WTC11 (cell line): Measurements from ENCODE around the gene ZNF200. TPM values are rescaled to one million over a fixed set of nuclear protein-coding genes. Genes with fewer than 3 reads are reported as not detected.
A peak's percentile ranks its signal among the peaks of the same experiment; 100 is the strongest.

Source experiments
- ATAC-seq: fragments of 200-7000 bp; cut with Tn5 transposase; 2 replicates; pipeline ENCODE4 v1.10.0; 2021; ENCODE audit warnings: mild to moderate bottlenecking, moderate library complexity
- CTCF ChIA-PET: fragments of 300-600 bp; sonication (Branson Sonifier 250); formaldehyde crosslinking; loops from one replicate; lab custom pipeline; 2021; ENCODE audit warnings: antibody characterized with exemption; lab: Charles Lee
- POLR2A ChIA-PET: fragments of 350-600 bp; sonication (Branson Sonifier 250); formaldehyde crosslinking; loops from one replicate; lab custom pipeline; 2021; ENCODE audit warnings: antibody characterized with exemption; lab: Charles Lee
- DNase-seq: peaks from one replicate; pipeline ENCODE4 v3.0.0; 2021; ENCODE audit warnings: low spot score
- H3K27ac Mint-ChIP-seq: 2 replicates; pipeline ENCODE4 v1.8.0; 2021; ENCODE audit warnings: mixed read lengths
- H3K27me3 Mint-ChIP-seq: 2 replicates; pipeline ENCODE4 v1.8.0; 2021; ENCODE audit warnings: low read depth, mild to moderate bottlenecking, moderate library complexity, mixed read lengths
- H3K36me3 Mint-ChIP-seq: 2 replicates; pipeline ENCODE4 v1.8.0; 2021; ENCODE audit warnings: mixed read lengths
- H3K4me1 Mint-ChIP-seq: 2 replicates; pipeline ENCODE4 v1.8.0; 2022; ENCODE audit warnings: mixed read lengths
- H3K4me3 Mint-ChIP-seq: 2 replicates; pipeline ENCODE4 v1.8.0; 2021; ENCODE audit warnings: mild to moderate bottlenecking, moderate library complexity, mixed read lengths
- H3K9me3 Mint-ChIP-seq: 2 replicates; pipeline ENCODE4 v1.8.0; 2021; ENCODE audit warnings: mixed read lengths
- ATF3 ChIP-seq: sonication (generic); formaldehyde crosslinking; conservative IDR thresholded peaks from 2 replicates; pipeline ENCODE4 v1.8.1; 2022; ENCODE audit warnings: mild to moderate bottlenecking, missing genetic modification reagents
- CBFB ChIP-seq: sonication (generic); formaldehyde crosslinking; IDR thresholded peaks from 2 replicates; pipeline ENCODE4 v1.8.1; 2022; ENCODE audit warnings: mild to moderate bottlenecking, low read depth, missing genetic modification reagents
- CREM ChIP-seq: sonication (generic); formaldehyde crosslinking; IDR thresholded peaks from 2 replicates; pipeline ENCODE4 v1.8.1; 2022; ENCODE audit warnings: mild to moderate bottlenecking, missing genetic modification reagents, moderate library complexity
- E2F1 ChIP-seq: sonication (generic); formaldehyde crosslinking; IDR thresholded peaks from 2 replicates; pipeline ENCODE4 v1.8.0; 2022; ENCODE audit warnings: mild to moderate bottlenecking, missing genetic modification reagents
- ERG ChIP-seq: fragments of 250-450 bp; sonication (Bioruptor Pico); IDR thresholded peaks from 2 replicates; pipeline ENCODE4 v1.8.0; 2021; ENCODE audit warnings: mild to moderate bottlenecking
- FOXK1 ChIP-seq: sonication (generic); formaldehyde crosslinking; IDR thresholded peaks from 2 replicates; pipeline ENCODE4 v1.8.0; 2022; ENCODE audit warnings: mild to moderate bottlenecking, moderate library complexity, missing genetic modification reagents
- HMGXB4 ChIP-seq: sonication (generic); formaldehyde crosslinking; IDR thresholded peaks from 2 replicates; pipeline ENCODE4 v1.8.1; 2023; ENCODE audit warnings: mild to moderate bottlenecking, moderate library complexity, missing genetic modification reagents
- JUN ChIP-seq: sonication (generic); formaldehyde crosslinking; IDR thresholded peaks from 2 replicates; pipeline ENCODE4 v1.8.0; 2023; ENCODE audit warnings: mild to moderate bottlenecking, missing genetic modification reagents
- MAX ChIP-seq: sonication (generic); formaldehyde crosslinking; IDR thresholded peaks from 2 replicates; pipeline ENCODE4 v1.8.0; 2022; ENCODE audit warnings: mild to moderate bottlenecking, missing genetic modification reagents
- NFE2L1 ChIP-seq: sonication (generic); formaldehyde crosslinking; IDR thresholded peaks from 2 replicates; pipeline ENCODE4 v1.8.1; 2023; ENCODE audit warnings: missing genetic modification reagents
- RORB ChIP-seq: fragments of 250-450 bp; sonication (Bioruptor Pico); IDR thresholded peaks from 2 replicates; pipeline ENCODE4 v1.9.0; 2021; ENCODE audit warnings: mild to moderate bottlenecking
- SOX15 ChIP-seq: fragments of 250-450 bp; sonication (Bioruptor Pico); IDR thresholded peaks from 2 replicates; pipeline ENCODE4 v1.9.0; 2021; ENCODE audit warnings: mild to moderate bottlenecking
- TEAD4 ChIP-seq: sonication (generic); formaldehyde crosslinking; IDR thresholded peaks from 2 replicates; pipeline ENCODE4 v1.8.0; 2022; ENCODE audit warnings: mild to moderate bottlenecking, missing genetic modification reagents
- USF2 ChIP-seq: sonication (generic); formaldehyde crosslinking; IDR thresholded peaks from 2 replicates; pipeline ENCODE4 v1.8.1; 2023; ENCODE audit warnings: mild to moderate bottlenecking, missing genetic modification reagents, moderate library complexity
- ZNF121 ChIP-seq: sonication (generic); formaldehyde crosslinking; IDR thresholded peaks from 2 replicates; pipeline ENCODE4 v1.8.0; 2023; ENCODE audit warnings: missing genetic modification reagents
- ZNF219 ChIP-seq: sonication (generic); formaldehyde crosslinking; IDR thresholded peaks from 2 replicates; pipeline ENCODE4 v1.8.0; 2023; ENCODE audit warnings: missing genetic modification reagents, mild to moderate bottlenecking, borderline replicate concordance
- total RNA-seq: library from RNA; stranded (reverse); gene quantifications from 3 replicates; pipeline ENCODE4 v1.2.3, GENCODE V29; 2021
- TF ChIP-seq, protein P1 (sequence below): sonication (generic); formaldehyde crosslinking; IDR thresholded peaks from 2 replicates; pipeline ENCODE4 v1.8.1; 2023; ENCODE audit warnings: mild to moderate bottlenecking, missing genetic modification reagents
- TF ChIP-seq, protein P2 (sequence below): sonication (generic); formaldehyde crosslinking; IDR thresholded peaks from 2 replicates; pipeline ENCODE4 v1.8.0; 2022; ENCODE audit warnings: mild to moderate bottlenecking, missing genetic modification reagents
- TF ChIP-seq, protein P3 (sequence below): fragments of 200-600 bp; IDR thresholded peaks from 2 replicates; pipeline ENCODE4 v1.8.0; 2022; ENCODE audit warnings: antibody characterized with exemption

Gene ZNF200
- total RNA-seq, 1 experiment from 2014 or later = 9.7 TPM

GRCh38 chr16:3174618-3175148, 60.3 kb downstream of the ZNF200 start:
- ChIA-PET POLR2A (interaction anchor here (0.9 to 5.7 kb wide), 3 partner anchors 10 to 23 kb away, joined by 5 to 46 read pairs (median 7); no protein-coding TSS in a partner anchor), CTCF (interaction anchor here (0.6 to 9.7 kb wide), 24 partner anchors 9 to 226 kb away, joined by 3 to 95 read pairs (median 6); partner anchors contain the start of genes CLDN9, OR1F1, ZNF174 and ZNF213)
- Mint-ChIP-seq H3K4me1 (peaks cover 25% of the 10 kb centered on the region), H3K4me3 (peak overlapping the region; percentile 75), H3K27me3 (peaks cover 57% of the 10 kb centered on the region), H3K36me3 (no peaks in the 10 kb centered on the region), H3K9me3 (no peaks in the 10 kb centered on the region), H3K27ac (no peak overlapping the region)
- ATAC-seq (no peak), DNase-seq (no peak)
- TF ChIP-seq CBFB (CRISPR knock-in tag) (no peak), FOXK1 (no peak), JUN (no peak), ZNF121 (CRISPR knock-in tag) (peak; percentile 85; the same call in 1 of the 2 replicates), ZNF219 (CRISPR knock-in tag) (no peak), NFE2L1 (CRISPR knock-in tag) (no peak), E2F1 (CRISPR knock-in tag) (no peak)
- TF ChIP-seq, protein P1, sequence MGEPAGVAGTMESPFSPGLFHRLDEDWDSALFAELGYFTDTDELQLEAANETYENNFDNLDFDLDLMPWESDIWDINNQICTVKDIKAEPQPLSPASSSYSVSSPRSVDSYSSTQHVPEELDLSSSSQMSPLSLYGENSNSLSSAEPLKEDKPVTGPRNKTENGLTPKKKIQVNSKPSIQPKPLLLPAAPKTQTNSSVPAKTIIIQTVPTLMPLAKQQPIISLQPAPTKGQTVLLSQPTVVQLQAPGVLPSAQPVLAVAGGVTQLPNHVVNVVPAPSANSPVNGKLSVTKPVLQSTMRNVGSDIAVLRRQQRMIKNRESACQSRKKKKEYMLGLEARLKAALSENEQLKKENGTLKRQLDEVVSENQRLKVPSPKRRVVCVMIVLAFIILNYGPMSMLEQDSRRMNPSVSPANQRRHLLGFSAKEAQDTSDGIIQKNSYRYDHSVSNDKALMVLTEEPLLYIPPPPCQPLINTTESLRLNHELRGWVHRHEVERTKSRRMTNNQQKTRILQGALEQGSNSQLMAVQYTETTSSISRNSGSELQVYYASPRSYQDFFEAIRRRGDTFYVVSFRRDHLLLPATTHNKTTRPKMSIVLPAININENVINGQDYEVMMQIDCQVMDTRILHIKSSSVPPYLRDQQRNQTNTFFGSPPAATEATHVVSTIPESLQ (CRISPR knock-in tag) = no peak

DNA sequence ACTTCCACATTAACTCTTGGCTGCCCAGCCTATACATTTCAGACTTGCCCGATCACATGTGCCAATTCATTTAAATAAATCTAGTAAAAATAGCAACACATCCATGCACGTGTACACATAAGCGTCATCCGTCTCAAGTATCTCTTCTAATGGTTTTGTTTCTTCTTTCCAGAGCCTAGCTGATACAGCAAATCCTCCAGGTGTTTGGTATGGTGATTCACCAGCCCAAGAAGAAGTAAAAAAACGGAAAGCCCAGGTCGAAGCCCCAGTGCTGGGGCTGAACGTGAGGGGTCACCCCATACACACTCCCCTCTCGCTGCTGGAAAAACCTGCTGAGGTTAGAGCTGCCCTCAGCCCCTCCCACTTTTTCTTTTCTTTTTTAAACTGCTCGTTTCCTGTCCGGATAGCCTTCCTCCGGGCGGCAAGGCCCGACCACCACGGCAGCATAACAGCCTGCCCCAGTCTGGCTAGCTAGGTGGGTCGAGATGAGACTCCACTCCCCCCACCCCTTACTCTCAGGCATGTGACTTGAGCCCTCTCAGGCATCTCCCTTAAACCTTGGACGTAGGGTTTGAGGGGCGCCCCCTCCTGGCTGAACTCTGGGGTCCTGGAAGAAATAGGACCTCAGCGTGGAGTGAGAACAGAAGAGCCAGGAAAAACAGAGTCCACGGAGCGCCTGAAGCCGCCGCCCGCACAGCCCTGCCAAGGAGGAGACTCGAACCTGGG, 60.9 kb downstream of the ZNF200 start:
- peak; percentile 89 for TF ChIP-seq HMGXB4
- TF ChIP-seq USF2 (CRISPR knock-in tag) = peak; percentile 82
- TF ChIP-seq, protein P2, sequence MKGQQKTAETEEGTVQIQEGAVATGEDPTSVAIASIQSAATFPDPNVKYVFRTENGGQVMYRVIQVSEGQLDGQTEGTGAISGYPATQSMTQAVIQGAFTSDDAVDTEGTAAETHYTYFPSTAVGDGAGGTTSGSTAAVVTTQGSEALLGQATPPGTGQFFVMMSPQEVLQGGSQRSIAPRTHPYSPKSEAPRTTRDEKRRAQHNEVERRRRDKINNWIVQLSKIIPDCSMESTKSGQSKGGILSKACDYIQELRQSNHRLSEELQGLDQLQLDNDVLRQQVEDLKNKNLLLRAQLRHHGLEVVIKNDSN (CRISPR knock-in tag) = peak; percentile 84
- TF ChIP-seq RORB (CRISPR knock-in tag) = no peak
- TF ChIP-seq ZNF219 (CRISPR knock-in tag) = no peak
- no peak for TF ChIP-seq SOX15
- no peak for TF ChIP-seq ERG
- TF ChIP-seq CREM (CRISPR knock-in tag) = no peak
- TF ChIP-seq ATF3 = no peak
- TF ChIP-seq, protein P3, sequence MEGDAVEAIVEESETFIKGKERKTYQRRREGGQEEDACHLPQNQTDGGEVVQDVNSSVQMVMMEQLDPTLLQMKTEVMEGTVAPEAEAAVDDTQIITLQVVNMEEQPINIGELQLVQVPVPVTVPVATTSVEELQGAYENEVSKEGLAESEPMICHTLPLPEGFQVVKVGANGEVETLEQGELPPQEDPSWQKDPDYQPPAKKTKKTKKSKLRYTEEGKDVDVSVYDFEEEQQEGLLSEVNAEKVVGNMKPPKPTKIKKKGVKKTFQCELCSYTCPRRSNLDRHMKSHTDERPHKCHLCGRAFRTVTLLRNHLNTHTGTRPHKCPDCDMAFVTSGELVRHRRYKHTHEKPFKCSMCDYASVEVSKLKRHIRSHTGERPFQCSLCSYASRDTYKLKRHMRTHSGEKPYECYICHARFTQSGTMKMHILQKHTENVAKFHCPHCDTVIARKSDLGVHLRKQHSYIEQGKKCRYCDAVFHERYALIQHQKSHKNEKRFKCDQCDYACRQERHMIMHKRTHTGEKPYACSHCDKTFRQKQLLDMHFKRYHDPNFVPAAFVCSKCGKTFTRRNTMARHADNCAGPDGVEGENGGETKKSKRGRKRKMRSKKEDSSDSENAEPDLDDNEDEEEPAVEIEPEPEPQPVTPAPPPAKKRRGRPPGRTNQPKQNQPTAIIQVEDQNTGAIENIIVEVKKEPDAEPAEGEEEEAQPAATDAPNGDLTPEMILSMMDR = peak; percentile 62; the same call in 1 of the 2 replicates
- no peak for TF ChIP-seq TEAD4 (CRISPR knock-in tag)
- peak; percentile 56; the same call in 1 of the 2 replicates for TF ChIP-seq MAX (CRISPR knock-in tag)
- peak overlapping the region; percentile 85 for H3K27ac Mint-ChIP-seq
- H3K4me1 Mint-ChIP-seq = peaks cover 25% of the 10 kb centered on the region
- no peaks in the 10 kb centered on the region for H3K36me3 Mint-ChIP-seq
- no peaks in the 10 kb centered on the region for H3K9me3 Mint-ChIP-seq
- CTCF ChIA-PET = interaction anchor here (0.7 to 9.7 kb wide), 23 partner anchors 8 to 227 kb away, joined by 3 to 95 read pairs (median 6); partner anchors contain the start of genes CLDN9, OR1F1, ZNF174 and ZNF213
- POLR2A ChIA-PET = interaction anchor here (0.9 to 5.7 kb wide), 3 partner anchors 10 to 22 kb away, joined by 5 to 46 read pairs (median 7); no protein-coding TSS in a partner anchor
- H3K27me3 Mint-ChIP-seq = peaks cover 57% of the 10 kb centered on the region
- peak overlapping the region; percentile 75 for H3K4me3 Mint-ChIP-seq
- peak; percentile 34 for ATAC-seq
- DNase-seq = peak; percentile 92
